H9 (cell line): ENCODE data around the gene PPIP5K2. TPM values are rescaled to one million over a fixed set of nuclear protein-coding genes. Genes with fewer than 3 reads are reported as not detected.
A peak's percentile ranks its signal among the peaks of the same experiment; 100 is the strongest.

Experiments
- DNase-seq: peaks from one replicate; pipeline ENCODE4 v3.0.0-alpha.2; 2017
- H2AFZ ChIP-seq: one replicate; pipeline ENCODE4 v1.6.1; 2013; ENCODE audit warnings: mild to moderate bottlenecking, low read length, control low read depth, moderate library complexity
- H2AK5ac ChIP-seq: 2 replicates; pipeline ENCODE4 v1.6.1; 2013; ENCODE audit warnings: low read length, control low read depth, mixed read lengths; ENCODE audit not compliant: insufficient read length
- H2BK120ac ChIP-seq: one replicate; pipeline ENCODE4 v1.6.1; 2013; ENCODE audit warnings: low read depth, mild to moderate bottlenecking, low read length, control low read depth, inconsistent platforms; ENCODE audit not compliant: poor library complexity, severe bottlenecking
- H2BK12ac ChIP-seq: 2 replicates; pipeline ENCODE4 v1.6.1; 2013; ENCODE audit warnings: low read length, control low read depth, mixed read lengths, low read depth; ENCODE audit not compliant: insufficient read length
- H2BK15ac ChIP-seq: 2 replicates; pipeline ENCODE4 v1.6.1; 2013; ENCODE audit warnings: low read depth, low read length, control low read depth
- H2BK20ac ChIP-seq: one replicate; pipeline ENCODE4 v1.6.1; 2013; ENCODE audit warnings: low read depth, mild to moderate bottlenecking, low read length, control low read depth, inconsistent platforms; ENCODE audit not compliant: poor library complexity, severe bottlenecking
- H2BK5ac ChIP-seq: 2 replicates; pipeline ENCODE4 v1.6.1; 2013; ENCODE audit warnings: low read length, control low read depth, mixed read lengths; ENCODE audit not compliant: insufficient read length
- H3K14ac ChIP-seq: 2 replicates; pipeline ENCODE4 v1.6.1; 2013; ENCODE audit warnings: low read length, control low read depth; ENCODE audit not compliant: insufficient read depth
- H3K18ac ChIP-seq: 2 replicates; pipeline ENCODE4 v1.6.1; 2013; ENCODE audit warnings: low read depth, mild to moderate bottlenecking, mixed read lengths, low read length, control low read depth; ENCODE audit not compliant: insufficient read length
- H3K23ac ChIP-seq: 2 replicates; pipeline ENCODE4 v1.6.1; 2013; ENCODE audit warnings: low read length, control low read depth, mixed read lengths, low read depth; ENCODE audit not compliant: insufficient read length
- H3K23me2 ChIP-seq: 2 replicates; pipeline ENCODE4 v1.6.1; 2013; ENCODE audit warnings: low read depth, mild to moderate bottlenecking, mixed read lengths, low read length, control low read depth; ENCODE audit not compliant: insufficient read length, poor library complexity, severe bottlenecking
- H3K27ac ChIP-seq: 2 replicates; pipeline ENCODE4 v1.5.1; 2013; ENCODE audit warnings: low read length, control low read depth, mixed read lengths, low read depth; ENCODE audit not compliant: insufficient read length
- H3K27me3 ChIP-seq: 2 replicates; pipeline ENCODE4 v1.6.1; 2013; ENCODE audit warnings: low read length, control low read depth, inconsistent platforms; ENCODE audit not compliant: insufficient read depth
- H3K4ac ChIP-seq: 2 replicates; pipeline ENCODE4 v1.6.1; 2013; ENCODE audit warnings: low read depth, mild to moderate bottlenecking, control low read depth, inconsistent platforms, low read length, moderate library complexity
- H3K4me1 ChIP-seq: 2 replicates; pipeline ENCODE4 v1.6.1; 2013; ENCODE audit warnings: low read length, control low read depth, inconsistent platforms; ENCODE audit not compliant: insufficient read depth
- H3K4me2 ChIP-seq: 2 replicates; pipeline ENCODE4 v1.6.1; 2013; ENCODE audit warnings: low read length, control low read depth, mixed read lengths; ENCODE audit not compliant: insufficient read length, insufficient read depth
- H3K56ac ChIP-seq: 2 replicates; pipeline ENCODE4 v1.6.1; 2013; ENCODE audit warnings: low read depth, mild to moderate bottlenecking, mixed read lengths, low read length, control low read depth; ENCODE audit not compliant: insufficient read length
- H3K79me1 ChIP-seq: 2 replicates; pipeline ENCODE4 v1.6.1; 2013; ENCODE audit warnings: low read depth, mild to moderate bottlenecking, moderate library complexity, low read length, control low read depth, inconsistent platforms; ENCODE audit not compliant: insufficient read depth, poor library complexity, severe bottlenecking
- H3K79me2 ChIP-seq: 2 replicates; pipeline ENCODE4 v1.6.1; 2013; ENCODE audit warnings: low read length, control low read depth, inconsistent platforms; ENCODE audit not compliant: insufficient read depth
- H3K9ac ChIP-seq: 2 replicates; pipeline ENCODE4 v1.6.1; 2013; ENCODE audit warnings: low read length, control low read depth, mixed read lengths; ENCODE audit not compliant: insufficient read length; ENCODE audit errors: extremely low read depth
- H3K9me3 ChIP-seq: one replicate; pipeline ENCODE4 v1.6.1; 2013; ENCODE audit warnings: low read depth, low read length, inconsistent platforms; ENCODE audit not compliant: control insufficient read depth
- H3T11ph ChIP-seq: one replicate; pipeline ENCODE4 v1.6.1; 2013; ENCODE audit warnings: mild to moderate bottlenecking, low read length, control low read depth, inconsistent platforms
- H4K20me1 ChIP-seq: one replicate; pipeline ENCODE4 v1.6.1; 2013; ENCODE audit not compliant: control insufficient read depth, insufficient read length, insufficient read depth
- H4K5ac ChIP-seq: 2 replicates; pipeline ENCODE4 v1.6.1; 2013; ENCODE audit warnings: low read depth, mild to moderate bottlenecking, mixed read lengths, low read length, control low read depth; ENCODE audit not compliant: insufficient read length
- H4K8ac ChIP-seq: replicated peaks from 2 replicates; pipeline ENCODE4 v1.6.1; 2013; ENCODE audit warnings: low read length, control low read depth, mixed read lengths, low read depth; ENCODE audit not compliant: insufficient read length
- H4K91ac ChIP-seq: 2 replicates; pipeline ENCODE4 v1.6.1; 2013; ENCODE audit warnings: low read depth, mild to moderate bottlenecking, moderate library complexity, mixed read lengths, low read length, control low read depth; ENCODE audit not compliant: insufficient read length
- H3K27ac Mint-ChIP-seq, 3 experiments: 2 replicates in 2 of 3; 3 replicates in 1 of 3; pipeline ENCODE4 v1.8.0; 2020 to 2021; ENCODE audit warnings: mixed read lengths in 3 of 3, mild to moderate bottlenecking in 1 of 3, moderate library complexity in 1 of 3
- H3K27me3 Mint-ChIP-seq: 2 replicates; pipeline ENCODE4 v1.8.0; 2021; ENCODE audit warnings: low read depth, mild to moderate bottlenecking, moderate library complexity, mixed read lengths
- H3K36me3 Mint-ChIP-seq, 3 experiments: 2 replicates in 2 of 3; 3 replicates in 1 of 3; pipeline ENCODE4 v1.8.0; 2020 to 2021; ENCODE audit warnings: low read depth in 3 of 3, mixed read lengths in 3 of 3; ENCODE audit not compliant: insufficient read depth in 1 of 3
- H3K4me1 Mint-ChIP-seq, 2 experiments: 2 replicates each; pipeline ENCODE4 v1.8.0; 2020; ENCODE audit warnings: mixed read lengths in 2 of 2
- H3K4me3 Mint-ChIP-seq, 2 experiments: 2 replicates in 1 of 2; 3 replicates in 1 of 2; pipeline ENCODE4 v1.8.0; 2020 to 2021; ENCODE audit warnings: mild to moderate bottlenecking in 2 of 2, mixed read lengths in 2 of 2, moderate library complexity in 1 of 2
- H3K9me3 Mint-ChIP-seq, 2 experiments: 2 replicates in 1 of 2; 3 replicates in 1 of 2; pipeline ENCODE4 v1.8.0; 2020; ENCODE audit warnings: mild to moderate bottlenecking in 2 of 2, mixed read lengths in 2 of 2, moderate library complexity in 1 of 2
- CTCF ChIP-seq: fragments of 200-600 bp; sonication (generic); conservative IDR thresholded peaks from 3 replicates; pipeline ENCODE4 v1.8.0; 2021; ENCODE audit warnings: antibody characterized with exemption, mild to moderate bottlenecking
- WGBS: extraction: QIAGEN DNeasy Blood & Tissue Kit; methylation state at CpG from one replicate; pipeline ENCODE4 v1.1.7; 2013; ENCODE audit warnings: missing lambda C conversion rate, low lambda C conversion rate, mixed read lengths; ENCODE audit not compliant: insufficient read length; ENCODE audit errors: extremely low coverage; 5-methylcytosine and 5-hydroxymethylcytosine counted together
- total RNA-seq: library from RNA; stranded (reverse); gene quantifications from 2 replicates; pipeline ENCODE4 v1.2.1, GENCODE V29; 2021

The PPIP5K2 gene
- total RNA-seq, 1 experiment from 2014 or later, result 43.8 TPM

- Histone ChIP-seq H3K23me2 (no peaks in the 10 kb centered on the region), H2BK5ac (no peak overlapping the region), H3K27ac (no peak overlapping the region), H3K4me2 (no peak overlapping the region), H4K8ac (no peak overlapping the region), H3K4me1 (peaks cover 2% of the 10 kb centered on the region; the same call in 1 of the 2 replicates), H2BK12ac (no peak overlapping the region), H3K9ac (no peak overlapping the region), H3T11ph (no peak overlapping the region), H3K9me3 (no peaks in the 10 kb centered on the region), H3K18ac (no peak overlapping the region), H3K27me3 (no peaks in the 10 kb centered on the region), H3K23ac (no peak overlapping the region), H4K20me1 (no peaks in the 10 kb centered on the region), H2AFZ (no peak overlapping the region), H2BK15ac (no peak overlapping the region), H3K4ac (no peak overlapping the region), H2BK20ac (no peak overlapping the region), H4K5ac (no peak overlapping the region), H2BK120ac (no peak overlapping the region), H4K91ac (no peak overlapping the region), H2AK5ac (no peak overlapping the region), H3K79me1 (no peaks in the 10 kb centered on the region), H3K14ac (no peak overlapping the region), H3K79me2 (no peaks in the 10 kb centered on the region), H3K56ac (no peak overlapping the region)
- H3K4me3 Mint-ChIP-seq, result no peak overlapping the region
- no peak for TF ChIP-seq CTCF
- H3K9me3 Mint-ChIP-seq, result no peaks in the 10 kb centered on the region; a peak in 1 of 5 replicates
- peaks cover 2 to 13% (median 4%) of the 10 kb centered on the region in 3 experiments; a peak in 5 of 7 replicates for H3K36me3 Mint-ChIP-seq
- H3K4me1 Mint-ChIP-seq, result peaks cover 22 to 32% of the 10 kb centered on the region in 2 experiments
- no CpG with 5 or more reads among the region's 1 CpG for WGBS
- no peaks in the 10 kb centered on the region for H3K27me3 Mint-ChIP-seq
- peak overlapping the region; percentile 53 to 89 (median 88); a peak in 4 of 7 replicates for H3K27ac Mint-ChIP-seq
- DNase-seq, result no peak
Observed at GRCh38 chr5:103109277-103109676, 10.8 kb upstream of the PPIP5K2 start.
